SU-DHL-6 (cell line): ENCODE data around the gene PIK3R1.

Source experiments
- EZH2phosphoT487 ChIP-seq: fragments of 200-600 bp; sonication (generic), shearing (Covaris generic); conservative IDR thresholded peaks from 2 replicates; pipeline ENCODE4 v1.6.1; 2018; ENCODE audit warnings: mild to moderate bottlenecking, antibody characterized with exemption, low read length, moderate library complexity, mixed read lengths
- TF ChIP-seq, protein P1 (sequence below): fragments of 200-600 bp; sonication (generic); IDR thresholded peaks from one replicate; pipeline ENCODE4 v1.5.1; 2017; ENCODE audit warnings: antibody characterized with exemption, mild to moderate bottlenecking, low read length, moderate library complexity; ENCODE audit not compliant: insufficient read depth, poor library complexity, severe bottlenecking

DNA sequence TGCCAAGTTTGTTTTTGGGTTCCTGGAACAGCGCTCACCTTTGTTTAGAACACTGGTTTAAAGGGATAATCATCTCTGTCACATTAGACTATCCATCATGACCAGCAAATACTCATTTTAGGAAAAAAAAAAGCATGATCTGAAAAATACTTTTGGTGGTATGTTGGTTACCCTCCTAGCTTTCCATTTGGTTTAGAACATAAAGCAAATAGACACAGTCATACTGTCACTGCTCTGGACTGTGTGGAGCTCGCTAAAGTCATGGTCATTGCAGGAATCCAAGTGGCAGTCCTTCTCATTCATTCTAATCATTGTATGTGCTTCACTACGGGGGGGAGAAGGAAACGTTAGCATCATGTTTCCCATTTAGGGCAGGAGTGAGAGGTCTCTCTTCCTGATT, 83.5 kb downstream of the PIK3R1 start:
- TF ChIP-seq, protein P1, sequence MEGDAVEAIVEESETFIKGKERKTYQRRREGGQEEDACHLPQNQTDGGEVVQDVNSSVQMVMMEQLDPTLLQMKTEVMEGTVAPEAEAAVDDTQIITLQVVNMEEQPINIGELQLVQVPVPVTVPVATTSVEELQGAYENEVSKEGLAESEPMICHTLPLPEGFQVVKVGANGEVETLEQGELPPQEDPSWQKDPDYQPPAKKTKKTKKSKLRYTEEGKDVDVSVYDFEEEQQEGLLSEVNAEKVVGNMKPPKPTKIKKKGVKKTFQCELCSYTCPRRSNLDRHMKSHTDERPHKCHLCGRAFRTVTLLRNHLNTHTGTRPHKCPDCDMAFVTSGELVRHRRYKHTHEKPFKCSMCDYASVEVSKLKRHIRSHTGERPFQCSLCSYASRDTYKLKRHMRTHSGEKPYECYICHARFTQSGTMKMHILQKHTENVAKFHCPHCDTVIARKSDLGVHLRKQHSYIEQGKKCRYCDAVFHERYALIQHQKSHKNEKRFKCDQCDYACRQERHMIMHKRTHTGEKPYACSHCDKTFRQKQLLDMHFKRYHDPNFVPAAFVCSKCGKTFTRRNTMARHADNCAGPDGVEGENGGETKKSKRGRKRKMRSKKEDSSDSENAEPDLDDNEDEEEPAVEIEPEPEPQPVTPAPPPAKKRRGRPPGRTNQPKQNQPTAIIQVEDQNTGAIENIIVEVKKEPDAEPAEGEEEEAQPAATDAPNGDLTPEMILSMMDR = no peak
- TF ChIP-seq EZH2phosphoT487 = no peak
